H7 (cell line): ENCODE measurements around the gene SDC1. TPM values are rescaled to one million over a fixed set of nuclear protein-coding genes. Genes with fewer than 3 reads are reported as not detected.
"Not testable (repeated sequence)": the region's sequence is repeated elsewhere in the genome, so short reads cannot be mapped to it uniquely, and the experiment has no call there.

Experiments used
- DNase-seq: peaks from one replicate; pipeline ENCODE4 v3.0.0; 2012
- H3K27me3 ChIP-seq: 2 replicates; pipeline ENCODE4 v1.6.0; 2011; ENCODE audit warnings: mild to moderate bottlenecking, low read length; ENCODE audit not compliant: control insufficient read depth, insufficient read depth
- H3K36me3 ChIP-seq: replicated peaks from 2 replicates; pipeline ENCODE4 v1.5.1; 2011; ENCODE audit warnings: low read length; ENCODE audit not compliant: control insufficient read depth, insufficient read depth
- H3K4me3 ChIP-seq: 2 replicates; pipeline ENCODE4 v1.5.1; 2011; ENCODE audit warnings: low read depth, mild to moderate bottlenecking, control low read depth, low read length, moderate library complexity; ENCODE audit not compliant: insufficient read depth
- total RNA-seq: library from RNA; depleted of rRNA; stranded (reverse); fragments of >200 nt; shearing (Covaris generic); gene quantifications from 2 replicates; pipeline ENCODE4 v1.2.3, GENCODE V29; 2014

Gene SDC1
- total RNA-seq, 1 experiment from 2014 or later: 38.5 TPM

GRCh38 chr2:20201671-20202070 lies 23.3 kb downstream of the SDC1 start:
- no peak for DNase-seq

GRCh38 chr2:20200697-20201555 lies 24.0 kb downstream of the SDC1 start:
- no peak for DNase-seq
- Histone ChIP-seq H3K4me3 (no peak overlapping the region), H3K27me3 (no peaks in the 10 kb centered on the region), H3K36me3 (peaks cover 10% of the 10 kb centered on the region)

More at GRCh38 chr2:20201671-20202070, 23.3 kb downstream of the SDC1 start:
- no peaks in the 10 kb centered on the region for H3K27me3 ChIP-seq
- H3K4me3 ChIP-seq: no peak overlapping the region
- H3K36me3 ChIP-seq: peaks cover 10% of the 10 kb centered on the region

GRCh38 chr2:20199633-20200270 lies 25.2 kb downstream of the SDC1 start:
- no peak overlapping the region for H3K4me3 ChIP-seq
- no peaks in the 10 kb centered on the region for H3K27me3 ChIP-seq
- H3K36me3 ChIP-seq: peaks cover 8% of the 10 kb centered on the region
- DNase-seq: no peak

GRCh38 chr2:20198796-20199632 lies 25.9 kb downstream of the SDC1 start:
- no peaks in the 10 kb centered on the region for H3K27me3 ChIP-seq
- H3K36me3 ChIP-seq: peaks cover 8% of the 10 kb centered on the region
- peak; percentile 80 for DNase-seq
- H3K4me3 ChIP-seq: no peak overlapping the region

GRCh38 chr2:20198001-20198400 lies 26.9 kb downstream of the SDC1 start:
- Histone ChIP-seq H3K36me3 (peaks cover 7% of the 10 kb centered on the region), H3K4me3 (no peak overlapping the region), H3K27me3 (no peaks in the 10 kb centered on the region)
- no peak for DNase-seq

GRCh38 chr2:20197192-20197591 lies 27.7 kb downstream of the SDC1 start:
- H3K4me3 ChIP-seq: no peak overlapping the region
- no peak for DNase-seq
- no peaks in the 10 kb centered on the region for H3K27me3 ChIP-seq
- H3K36me3 ChIP-seq: peaks cover 2% of the 10 kb centered on the region

GRCh38 chr2:20196657-20197161 lies 28.2 kb downstream of the SDC1 start:
- no peaks in the 10 kb centered on the region for H3K27me3 ChIP-seq
- no peak for DNase-seq
- H3K36me3 ChIP-seq: no peaks in the 10 kb centered on the region; the same call in none of the 2 replicates
- no peak overlapping the region for H3K4me3 ChIP-seq

GRCh38 chr2:20196053-20196656 lies 28.8 kb downstream of the SDC1 start:
- no peaks in the 10 kb centered on the region; the same call in 1 of the 2 replicates for H3K36me3 ChIP-seq
- DNase-seq: no peak
- no peak overlapping the region for H3K4me3 ChIP-seq

GRCh38 chr2:20195431-20196033 lies 29.4 kb downstream of the SDC1 start:
- H3K36me3 ChIP-seq: no peaks in the 10 kb centered on the region
- H3K27me3 ChIP-seq: no peaks in the 10 kb centered on the region
- DNase-seq: no peak
- H3K4me3 ChIP-seq: no peak overlapping the region

More at GRCh38 chr2:20196053-20196656, 28.8 kb downstream of the SDC1 start:
- no peaks in the 10 kb centered on the region for H3K27me3 ChIP-seq

- H3K36me3 ChIP-seq, H3K27me3 ChIP-seq, DNase-seq, H3K4me3 ChIP-seq: not testable (repeated sequence)
Measured at GRCh38 chr2:20195016-20195411, 29.9 kb downstream of the SDC1 start.

- DNase-seq: no peak
- H3K36me3 ChIP-seq: no peaks in the 10 kb centered on the region
- no peak overlapping the region for H3K4me3 ChIP-seq
- no peaks in the 10 kb centered on the region for H3K27me3 ChIP-seq
Measured at GRCh38 chr2:20194097-20195015, 30.6 kb downstream of the SDC1 start.

- no peak for DNase-seq
- no peak overlapping the region for H3K4me3 ChIP-seq
- H3K36me3 ChIP-seq: no peaks in the 10 kb centered on the region
- no peaks in the 10 kb centered on the region for H3K27me3 ChIP-seq
Measured at GRCh38 chr2:20193185-20193584, 31.7 kb downstream of the SDC1 start.

- no peak for DNase-seq
- Histone ChIP-seq H3K27me3 (no peaks in the 10 kb centered on the region), H3K4me3 (no peak overlapping the region), H3K36me3 (no peaks in the 10 kb centered on the region)
Measured at GRCh38 chr2:20192781-20193180, 32.1 kb downstream of the SDC1 start.
